H9 (cell line): ENCODE measurements around the gene AGAP3. TPM values are rescaled to one million over a fixed set of nuclear protein-coding genes. Genes with fewer than 3 reads are reported as not detected.
A peak's percentile ranks its signal among the peaks of the same experiment; 100 is the strongest.

Experiments used
- DNase-seq: peaks from one replicate; pipeline ENCODE4 v3.0.0-alpha.2; 2017
- H2AFZ ChIP-seq: one replicate; pipeline ENCODE4 v1.6.1; 2013; ENCODE audit warnings: mild to moderate bottlenecking, low read length, control low read depth, moderate library complexity
- H2AK5ac ChIP-seq: 2 replicates; pipeline ENCODE4 v1.6.1; 2013; ENCODE audit warnings: low read length, control low read depth, mixed read lengths; ENCODE audit not compliant: insufficient read length
- H2BK120ac ChIP-seq: one replicate; pipeline ENCODE4 v1.6.1; 2013; ENCODE audit warnings: low read depth, mild to moderate bottlenecking, low read length, control low read depth, inconsistent platforms; ENCODE audit not compliant: poor library complexity, severe bottlenecking
- H2BK12ac ChIP-seq: 2 replicates; pipeline ENCODE4 v1.6.1; 2013; ENCODE audit warnings: low read length, control low read depth, mixed read lengths, low read depth; ENCODE audit not compliant: insufficient read length
- H2BK15ac ChIP-seq: 2 replicates; pipeline ENCODE4 v1.6.1; 2013; ENCODE audit warnings: low read depth, low read length, control low read depth
- H2BK20ac ChIP-seq: one replicate; pipeline ENCODE4 v1.6.1; 2013; ENCODE audit warnings: low read depth, mild to moderate bottlenecking, low read length, control low read depth, inconsistent platforms; ENCODE audit not compliant: poor library complexity, severe bottlenecking
- H2BK5ac ChIP-seq: 2 replicates; pipeline ENCODE4 v1.6.1; 2013; ENCODE audit warnings: low read length, control low read depth, mixed read lengths; ENCODE audit not compliant: insufficient read length
- H3K14ac ChIP-seq: 2 replicates; pipeline ENCODE4 v1.6.1; 2013; ENCODE audit warnings: low read length, control low read depth; ENCODE audit not compliant: insufficient read depth
- H3K18ac ChIP-seq: 2 replicates; pipeline ENCODE4 v1.6.1; 2013; ENCODE audit warnings: low read depth, mild to moderate bottlenecking, mixed read lengths, low read length, control low read depth; ENCODE audit not compliant: insufficient read length
- H3K23ac ChIP-seq: 2 replicates; pipeline ENCODE4 v1.6.1; 2013; ENCODE audit warnings: low read length, control low read depth, mixed read lengths, low read depth; ENCODE audit not compliant: insufficient read length
- H3K23me2 ChIP-seq: 2 replicates; pipeline ENCODE4 v1.6.1; 2013; ENCODE audit warnings: low read depth, mild to moderate bottlenecking, mixed read lengths, low read length, control low read depth; ENCODE audit not compliant: insufficient read length, poor library complexity, severe bottlenecking
- H3K27ac ChIP-seq: 2 replicates; pipeline ENCODE4 v1.5.1; 2013; ENCODE audit warnings: low read length, control low read depth, mixed read lengths, low read depth; ENCODE audit not compliant: insufficient read length
- H3K27me3 ChIP-seq: 2 replicates; pipeline ENCODE4 v1.6.1; 2013; ENCODE audit warnings: low read length, control low read depth, inconsistent platforms; ENCODE audit not compliant: insufficient read depth
- H3K4ac ChIP-seq: 2 replicates; pipeline ENCODE4 v1.6.1; 2013; ENCODE audit warnings: low read depth, mild to moderate bottlenecking, control low read depth, inconsistent platforms, low read length, moderate library complexity
- H3K4me1 ChIP-seq: 2 replicates; pipeline ENCODE4 v1.6.1; 2013; ENCODE audit warnings: low read length, control low read depth, inconsistent platforms; ENCODE audit not compliant: insufficient read depth
- H3K4me2 ChIP-seq: 2 replicates; pipeline ENCODE4 v1.6.1; 2013; ENCODE audit warnings: low read length, control low read depth, mixed read lengths; ENCODE audit not compliant: insufficient read length, insufficient read depth
- H3K56ac ChIP-seq: 2 replicates; pipeline ENCODE4 v1.6.1; 2013; ENCODE audit warnings: low read depth, mild to moderate bottlenecking, mixed read lengths, low read length, control low read depth; ENCODE audit not compliant: insufficient read length
- H3K79me1 ChIP-seq: 2 replicates; pipeline ENCODE4 v1.6.1; 2013; ENCODE audit warnings: low read depth, mild to moderate bottlenecking, moderate library complexity, low read length, control low read depth, inconsistent platforms; ENCODE audit not compliant: insufficient read depth, poor library complexity, severe bottlenecking
- H3K79me2 ChIP-seq: 2 replicates; pipeline ENCODE4 v1.6.1; 2013; ENCODE audit warnings: low read length, control low read depth, inconsistent platforms; ENCODE audit not compliant: insufficient read depth
- H3K9ac ChIP-seq: 2 replicates; pipeline ENCODE4 v1.6.1; 2013; ENCODE audit warnings: low read length, control low read depth, mixed read lengths; ENCODE audit not compliant: insufficient read length; ENCODE audit errors: extremely low read depth
- H3K9me3 ChIP-seq: one replicate; pipeline ENCODE4 v1.6.1; 2013; ENCODE audit warnings: low read depth, low read length, inconsistent platforms; ENCODE audit not compliant: control insufficient read depth
- H3T11ph ChIP-seq: one replicate; pipeline ENCODE4 v1.6.1; 2013; ENCODE audit warnings: mild to moderate bottlenecking, low read length, control low read depth, inconsistent platforms
- H4K20me1 ChIP-seq: one replicate; pipeline ENCODE4 v1.6.1; 2013; ENCODE audit not compliant: control insufficient read depth, insufficient read length, insufficient read depth
- H4K5ac ChIP-seq: 2 replicates; pipeline ENCODE4 v1.6.1; 2013; ENCODE audit warnings: low read depth, mild to moderate bottlenecking, mixed read lengths, low read length, control low read depth; ENCODE audit not compliant: insufficient read length
- H4K8ac ChIP-seq: replicated peaks from 2 replicates; pipeline ENCODE4 v1.6.1; 2013; ENCODE audit warnings: low read length, control low read depth, mixed read lengths, low read depth; ENCODE audit not compliant: insufficient read length
- H4K91ac ChIP-seq: 2 replicates; pipeline ENCODE4 v1.6.1; 2013; ENCODE audit warnings: low read depth, mild to moderate bottlenecking, moderate library complexity, mixed read lengths, low read length, control low read depth; ENCODE audit not compliant: insufficient read length
- H3K27ac Mint-ChIP-seq, 3 experiments: 2 replicates in 2 of 3; 3 replicates in 1 of 3; pipeline ENCODE4 v1.8.0; 2020 to 2021; ENCODE audit warnings: mixed read lengths in 3 of 3, mild to moderate bottlenecking in 1 of 3, moderate library complexity in 1 of 3
- H3K27me3 Mint-ChIP-seq: 2 replicates; pipeline ENCODE4 v1.8.0; 2021; ENCODE audit warnings: low read depth, mild to moderate bottlenecking, moderate library complexity, mixed read lengths
- H3K36me3 Mint-ChIP-seq, 3 experiments: 2 replicates in 2 of 3; 3 replicates in 1 of 3; pipeline ENCODE4 v1.8.0; 2020 to 2021; ENCODE audit warnings: low read depth in 3 of 3, mixed read lengths in 3 of 3; ENCODE audit not compliant: insufficient read depth in 1 of 3
- H3K4me1 Mint-ChIP-seq, 2 experiments: 2 replicates each; pipeline ENCODE4 v1.8.0; 2020; ENCODE audit warnings: mixed read lengths in 2 of 2
- H3K4me3 Mint-ChIP-seq, 2 experiments: 2 replicates in 1 of 2; 3 replicates in 1 of 2; pipeline ENCODE4 v1.8.0; 2020 to 2021; ENCODE audit warnings: mild to moderate bottlenecking in 2 of 2, mixed read lengths in 2 of 2, moderate library complexity in 1 of 2
- H3K9me3 Mint-ChIP-seq, 2 experiments: 2 replicates in 1 of 2; 3 replicates in 1 of 2; pipeline ENCODE4 v1.8.0; 2020; ENCODE audit warnings: mild to moderate bottlenecking in 2 of 2, mixed read lengths in 2 of 2, moderate library complexity in 1 of 2
- WGBS: extraction: QIAGEN DNeasy Blood & Tissue Kit; methylation state at CpG from one replicate; pipeline ENCODE4 v1.1.7; 2013; ENCODE audit warnings: missing lambda C conversion rate, low lambda C conversion rate, mixed read lengths; ENCODE audit not compliant: insufficient read length; ENCODE audit errors: extremely low coverage; 5-methylcytosine and 5-hydroxymethylcytosine counted together
- total RNA-seq: library from RNA; stranded (reverse); gene quantifications from 2 replicates; pipeline ENCODE4 v1.2.1, GENCODE V29; 2021
- TF ChIP-seq, protein P1 (sequence below): fragments of 200-600 bp; sonication (generic); conservative IDR thresholded peaks from 3 replicates; pipeline ENCODE4 v1.8.0; 2021; ENCODE audit warnings: antibody characterized with exemption, mild to moderate bottlenecking

AGAP3 gene
- total RNA-seq, 1 experiment from 2014 or later = 97.7 TPM

DNA sequence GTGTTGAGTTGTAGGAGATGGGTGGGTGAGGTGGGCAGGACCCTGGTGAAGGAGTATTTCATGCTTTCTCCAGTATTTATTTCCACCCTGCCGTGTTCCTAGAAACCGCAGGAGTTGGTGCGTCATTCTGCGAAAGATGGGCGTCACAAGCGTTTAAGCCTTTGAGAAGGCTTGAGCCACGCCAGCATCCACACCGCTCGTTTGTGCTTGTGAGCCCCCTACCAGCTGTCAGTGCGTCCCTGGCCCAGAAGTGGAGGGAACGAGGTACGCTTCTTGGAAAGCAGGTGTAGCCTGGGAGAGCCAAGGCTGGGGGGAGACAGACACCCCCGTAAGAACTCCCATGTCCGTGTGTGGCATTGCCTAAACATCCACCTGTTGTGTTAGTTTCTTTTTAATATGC is 5.7 kb downstream of the AGAP3 start:
- peaks cover 32 to 36% of the 10 kb centered on the region in 2 experiments for H3K4me1 Mint-ChIP-seq
- peaks cover 0 to 26% (median 5%) of the 10 kb centered on the region in 3 experiments; a peak in 5 of 7 replicates for H3K36me3 Mint-ChIP-seq
- H3T11ph ChIP-seq = no peak overlapping the region
- no peak overlapping the region for H4K91ac ChIP-seq
- 0 out of 5 replicates have a peak overlapping the region, but pooled peaks of 1 of the 2 experiments have one; percentile 25 for H3K4me3 Mint-ChIP-seq
- H3K79me1 ChIP-seq = peaks cover 6% of the 10 kb centered on the region
- DNase-seq = no peak
- no peak overlapping the region for H2AFZ ChIP-seq
- H2BK120ac ChIP-seq = no peak overlapping the region
- peaks cover 11% of the 10 kb centered on the region for H3K23me2 ChIP-seq
- no peak overlapping the region for H2AK5ac ChIP-seq
- H3K14ac ChIP-seq = no peak overlapping the region
- no peak overlapping the region for H3K27ac ChIP-seq
- H3K18ac ChIP-seq = no peak overlapping the region
- no peaks in the 10 kb centered on the region for H3K9me3 ChIP-seq
- peaks cover 28% of the 10 kb centered on the region for H3K79me2 ChIP-seq
- no peak overlapping the region for H2BK15ac ChIP-seq
- no peak overlapping the region for H3K4me2 ChIP-seq
- no peak overlapping the region for H2BK20ac ChIP-seq
- no peak overlapping the region for H2BK12ac ChIP-seq
- TF ChIP-seq, protein P1, sequence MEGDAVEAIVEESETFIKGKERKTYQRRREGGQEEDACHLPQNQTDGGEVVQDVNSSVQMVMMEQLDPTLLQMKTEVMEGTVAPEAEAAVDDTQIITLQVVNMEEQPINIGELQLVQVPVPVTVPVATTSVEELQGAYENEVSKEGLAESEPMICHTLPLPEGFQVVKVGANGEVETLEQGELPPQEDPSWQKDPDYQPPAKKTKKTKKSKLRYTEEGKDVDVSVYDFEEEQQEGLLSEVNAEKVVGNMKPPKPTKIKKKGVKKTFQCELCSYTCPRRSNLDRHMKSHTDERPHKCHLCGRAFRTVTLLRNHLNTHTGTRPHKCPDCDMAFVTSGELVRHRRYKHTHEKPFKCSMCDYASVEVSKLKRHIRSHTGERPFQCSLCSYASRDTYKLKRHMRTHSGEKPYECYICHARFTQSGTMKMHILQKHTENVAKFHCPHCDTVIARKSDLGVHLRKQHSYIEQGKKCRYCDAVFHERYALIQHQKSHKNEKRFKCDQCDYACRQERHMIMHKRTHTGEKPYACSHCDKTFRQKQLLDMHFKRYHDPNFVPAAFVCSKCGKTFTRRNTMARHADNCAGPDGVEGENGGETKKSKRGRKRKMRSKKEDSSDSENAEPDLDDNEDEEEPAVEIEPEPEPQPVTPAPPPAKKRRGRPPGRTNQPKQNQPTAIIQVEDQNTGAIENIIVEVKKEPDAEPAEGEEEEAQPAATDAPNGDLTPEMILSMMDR = no peak
- no peaks in the 10 kb centered on the region for H3K9me3 Mint-ChIP-seq
- H3K4ac ChIP-seq = no peak overlapping the region
- no peaks in the 10 kb centered on the region; the same call in 1 of the 2 replicates for H3K27me3 ChIP-seq
- no peak overlapping the region for H3K56ac ChIP-seq
- no peak overlapping the region for H3K9ac ChIP-seq
- H3K27me3 Mint-ChIP-seq = peaks cover 7% of the 10 kb centered on the region
- H3K4me1 ChIP-seq = no peaks in the 10 kb centered on the region
- no CpG with 5 or more reads among the region's 14 CpGs for WGBS
- H3K23ac ChIP-seq = no peak overlapping the region
- H4K5ac ChIP-seq = no peak overlapping the region
- no peaks in the 10 kb centered on the region for H4K20me1 ChIP-seq
- no peak overlapping the region for H3K27ac Mint-ChIP-seq
- H4K8ac ChIP-seq = no peak overlapping the region
- H2BK5ac ChIP-seq = no peak overlapping the region
